ENCODE results near the gene ZFP90. TPM values are rescaled to one million over a fixed set of nuclear protein-coding genes. Genes with fewer than 3 reads are reported as not detected.

ZFP90 gene
- total RNA-seq, 1 experiment from 2014 or later = 21.8 TPM

Other genes starting within 250 kb of the ZFP90 start
- 16.4 TPM for gene SLC7A6OS, start 228.3 kb upstream of the ZFP90 start, total RNA-seq (2021; ENCODE audit: unreplicated experiment)
- 34.4 TPM for gene PRMT7, start 228.3 kb upstream of the ZFP90 start, total RNA-seq (2021; ENCODE audit: unreplicated experiment)
- 0.89 TPM for gene SMPD3, start 90.8 kb upstream of the ZFP90 start, total RNA-seq (2021; ENCODE audit: unreplicated experiment)
- 94.7 TPM for gene CDH3, start 106.0 kb downstream of the ZFP90 start, total RNA-seq (2021; ENCODE audit: unreplicated experiment)
- 73.2 TPM for gene CDH1, start 198.0 kb downstream of the ZFP90 start, total RNA-seq (2021; ENCODE audit: unreplicated experiment)